Smooth muscle cell (in vitro differentiated cells): Measurements from ENCODE around the gene CPSF7. TPM values are rescaled to one million over a fixed set of nuclear protein-coding genes. Genes with fewer than 3 reads are reported as not detected.

ENCODE experiments used
- DNase-seq: peaks from one replicate; lab custom pipeline; 2025; ENCODE audit not compliant: unreplicated experiment; lab: John Stamatoyannopoulos, UW
- H2AFZ ChIP-seq: fragments of 200-600 bp; sonication (generic); 2 replicates; pipeline ENCODE4 v1.6.0; 2016; ENCODE audit warnings: antibody characterized with exemption, low read depth, mild to moderate bottlenecking
- H3F3A ChIP-seq: fragments of 200-600 bp; sonication (generic); 2 replicates; pipeline ENCODE4 v1.6.0; 2017; ENCODE audit warnings: antibody characterized with exemption, low read depth
- H3K27ac ChIP-seq: fragments of 200-600 bp; sonication (generic); 2 replicates; pipeline ENCODE4 v1.5.1; 2016; ENCODE audit warnings: low read depth, mild to moderate bottlenecking
- H3K27me3 ChIP-seq: fragments of 200-600 bp; sonication (generic); 2 replicates; pipeline ENCODE4 v1.6.1; 2016; ENCODE audit warnings: low read depth, mild to moderate bottlenecking
- H3K36me3 ChIP-seq: fragments of 200-600 bp; sonication (generic); 2 replicates; pipeline ENCODE4 v1.5.1; 2016; ENCODE audit warnings: low read depth
- H3K4me1 ChIP-seq: fragments of 200-600 bp; sonication (generic); 2 replicates; pipeline ENCODE4 v1.5.1; 2016; ENCODE audit warnings: low read depth
- H3K4me2 ChIP-seq: fragments of 200-600 bp; sonication (generic); 2 replicates; pipeline ENCODE4 v1.6.0; 2016; ENCODE audit warnings: mild to moderate bottlenecking
- H3K4me3 ChIP-seq: fragments of 200-600 bp; sonication (generic); 2 replicates; pipeline ENCODE4 v1.5.1; 2016; ENCODE audit warnings: mild to moderate bottlenecking
- H3K79me2 ChIP-seq: fragments of 200-600 bp; sonication (generic); 2 replicates; pipeline ENCODE4 v1.6.0; 2016; ENCODE audit warnings: low read depth, mild to moderate bottlenecking
- H3K9ac ChIP-seq: fragments of 200-600 bp; sonication (generic); 2 replicates; pipeline ENCODE4 v1.6.0; 2016; ENCODE audit warnings: low read depth
- H3K9me3 ChIP-seq: fragments of 200-600 bp; sonication (generic); replicated peaks from 2 replicates; pipeline ENCODE4 v1.5.1; 2016; ENCODE audit warnings: low read depth
- H4K20me1 ChIP-seq: fragments of 200-600 bp; sonication (generic); 2 replicates; pipeline ENCODE4 v1.6.0; 2016; ENCODE audit warnings: low read depth
- CTCF ChIP-seq: fragments of 200-600 bp; sonication (generic); IDR thresholded peaks from 2 replicates; pipeline ENCODE4 v1.5.1; 2017; ENCODE audit warnings: borderline replicate concordance, mild to moderate bottlenecking, antibody characterized with exemption; ENCODE audit not compliant: insufficient read depth, poor library complexity, severe bottlenecking
- WGBS: methylation state at CpG from one replicate; pipeline ENCODE4 v1.1.7; 2016; ENCODE audit warnings: low lambda C conversion rate; 5-methylcytosine and 5-hydroxymethylcytosine counted together
- polyA plus RNA-seq: library from polyadenylated mRNA; unstranded; fragments of >200 nt; fragmentation: Nextera tagmentation; extraction: Ambion mirVana; gene quantifications from 2 replicates; pipeline ENCODE4 v1.2.1, GENCODE V29; 2016
- small RNA-seq: library from RNA; depleted of rRNA; stranded (forward); fragments of <200 nt; gene quantifications from one replicate; pipeline ENCODE3, GENCODE V24; 2014
- total RNA-seq: library from RNA; depleted of rRNA; stranded (reverse); fragments of >200 nt; gene quantifications from 2 replicates; pipeline ENCODE4 v1.2.3, GENCODE V29; 2014

CPSF7 gene
- total and polyA plus RNA-seq, 2 experiments from 2014 or later: 26.2 to 35.1 TPM

- Histone ChIP-seq H2AFZ (no peak overlapping the region), H4K20me1 (no peaks in the 10 kb centered on the region), H3F3A (no peaks in the 10 kb centered on the region), H3K27ac (no peak overlapping the region), H3K79me2 (no peaks in the 10 kb centered on the region), H3K4me2 (no peak overlapping the region), H3K36me3 (no peaks in the 10 kb centered on the region), H3K27me3 (no peaks in the 10 kb centered on the region), H3K4me3 (no peak overlapping the region), H3K4me1 (no peaks in the 10 kb centered on the region), H3K9me3 (no peaks in the 10 kb centered on the region), H3K9ac (no peak overlapping the region)
- WGBS: 98% methylated on average over 2 of the region's 2 CpGs
- TF ChIP-seq CTCF: no peak
- no peak for DNase-seq
These were observed 75.6 kb downstream of the CPSF7 start for GRCh38 chr11:61354208-61354607.

GRCh38 chr11:61353131-61354067, 76.4 kb downstream of the CPSF7 start:
- Histone ChIP-seq H2AFZ (no peak overlapping the region), H3K4me1 (no peaks in the 10 kb centered on the region), H3K9me3 (no peaks in the 10 kb centered on the region), H4K20me1 (no peaks in the 10 kb centered on the region), H3K9ac (no peak overlapping the region), H3K4me3 (no peak overlapping the region), H3K27ac (no peak overlapping the region), H3K4me2 (no peak overlapping the region), H3K79me2 (no peaks in the 10 kb centered on the region), H3F3A (no peaks in the 10 kb centered on the region), H3K27me3 (no peaks in the 10 kb centered on the region), H3K36me3 (no peaks in the 10 kb centered on the region)
- DNase-seq: no peak
- WGBS: 94% methylated on average over 15 of the region's 15 CpGs
- TF ChIP-seq CTCF: no peak

Small RNAs within 50 kb of the gene (small RNA-seq; reads per million reads assigned to genes)
- 0.08 reads per million for gene RN7SL23P

Other genes starting within 250 kb of the CPSF7 start
- gene PGA3, start 226.5 kb downstream of the CPSF7 start, total RNA-seq: not detected in 2 replicates
- gene PGA3, start 226.5 kb downstream of the CPSF7 start, polyA plus RNA-seq: not detected in 2 replicates
- gene PGA4, start 207.6 kb downstream of the CPSF7 start, total RNA-seq: not detected in 2 replicates
- gene PGA4, start 207.6 kb downstream of the CPSF7 start, polyA plus RNA-seq: not detected in 2 replicates
- not detected in 2 replicates for gene PGA5, start 188.8 kb downstream of the CPSF7 start, total RNA-seq
- gene PGA5, start 188.8 kb downstream of the CPSF7 start, polyA plus RNA-seq: 0.17 TPM in 1 of 2 replicates, not detected in the other
- 0.49 and 1.5 TPM in 2 replicates for gene VWCE, start 134.7 kb downstream of the CPSF7 start, total RNA-seq
- gene VWCE, start 134.7 kb downstream of the CPSF7 start, polyA plus RNA-seq: 2.4 and 4.1 TPM in 2 replicates
- gene DDB1, start 96.9 kb downstream of the CPSF7 start, total RNA-seq: 143 and 164 TPM in 2 replicates
- 140 and 150 TPM in 2 replicates for gene DDB1, start 96.9 kb downstream of the CPSF7 start, polyA plus RNA-seq
- 18.1 and 24.3 TPM in 2 replicates for gene TKFC, start 96.7 kb downstream of the CPSF7 start, total RNA-seq
- gene TKFC, start 96.7 kb downstream of the CPSF7 start, polyA plus RNA-seq: 47.0 and 49.8 TPM in 2 replicates
- gene CYB561A3, start 68.1 kb downstream of the CPSF7 start, total RNA-seq: 19.1 and 23.9 TPM in 2 replicates
- 23.7 and 25.1 TPM in 2 replicates for gene CYB561A3, start 68.1 kb downstream of the CPSF7 start, polyA plus RNA-seq
- 34.6 and 44.2 TPM in 2 replicates for gene TMEM138, start 67.6 kb downstream of the CPSF7 start, total RNA-seq
- 51.4 and 54.6 TPM in 2 replicates for gene TMEM138, start 67.6 kb downstream of the CPSF7 start, polyA plus RNA-seq
- 31.5 and 39.5 TPM in 2 replicates for gene TMEM216, start 37.4 kb downstream of the CPSF7 start, total RNA-seq
- gene TMEM216, start 37.4 kb downstream of the CPSF7 start, polyA plus RNA-seq: 27.2 and 27.5 TPM in 2 replicates
- gene SDHAF2, start 149 bp upstream of the CPSF7 start, total RNA-seq: 23.2 and 25.0 TPM in 2 replicates
- 47.1 and 56.3 TPM in 2 replicates for gene SDHAF2, start 149 bp upstream of the CPSF7 start, polyA plus RNA-seq
- gene LRRC10B, start 78.8 kb upstream of the CPSF7 start, total RNA-seq: 0.99 and 2.2 TPM in 2 replicates
- 0.11 and 1.9 TPM in 2 replicates for gene LRRC10B, start 78.8 kb upstream of the CPSF7 start, polyA plus RNA-seq
- gene SYT7, start 151.1 kb upstream of the CPSF7 start, total RNA-seq: 3.7 and 4.0 TPM in 2 replicates
- 0.79 and 4.8 TPM in 2 replicates for gene SYT7, start 151.1 kb upstream of the CPSF7 start, polyA plus RNA-seq